GM12891 (cell line): ENCODE data around the gene SUMF1.

Experiments
- POLR2AphosphoS5 ChIP-seq: IDR thresholded peaks from 2 replicates; pipeline ENCODE4 v1.6.1; 2011; ENCODE audit warnings: low read depth, low read length, control low read depth
- TAF1 ChIP-seq: IDR thresholded peaks from 2 replicates; pipeline ENCODE4 v1.6.1; 2011; ENCODE audit warnings: low read depth, low read length, control low read depth

DNA sequence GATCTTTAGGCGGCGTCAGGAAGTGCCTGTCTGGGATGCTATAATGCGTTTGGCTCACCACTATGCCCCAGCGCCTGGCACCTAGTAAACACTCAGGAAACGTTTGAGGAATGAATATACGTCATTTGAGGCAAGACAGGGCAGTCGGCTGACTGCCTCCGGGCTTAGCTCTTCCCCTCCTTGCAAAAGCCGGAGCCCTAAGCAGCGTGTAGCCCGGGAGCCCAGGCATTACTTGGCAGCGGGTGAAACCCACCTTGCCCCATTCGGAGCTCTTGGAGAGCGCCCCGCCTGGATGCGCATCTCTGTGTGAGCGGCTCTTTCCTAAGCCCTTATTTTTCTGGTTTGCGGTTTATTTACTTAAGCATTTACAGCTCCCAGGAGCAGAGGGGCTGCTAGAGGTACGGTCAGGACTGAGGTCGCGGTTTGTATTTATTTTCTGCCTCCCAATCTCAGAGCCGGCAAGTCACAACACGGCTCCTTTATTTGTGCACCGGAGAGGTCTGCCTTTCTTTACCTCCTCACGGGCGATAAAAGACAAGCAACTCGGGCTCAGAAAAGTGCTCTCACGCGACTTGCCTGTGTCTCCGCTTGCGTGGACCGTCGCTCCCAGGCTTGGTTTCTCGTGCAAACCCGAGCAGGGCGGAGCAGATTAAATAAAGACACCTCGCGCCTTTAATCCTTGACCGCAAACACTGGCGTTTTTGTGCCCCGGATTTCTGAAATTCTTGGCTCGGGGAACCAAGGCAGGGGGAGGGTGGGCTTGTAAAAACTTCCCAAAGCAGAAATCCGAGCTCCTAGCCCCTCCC is 25.3 kb upstream of the SUMF1 start:
- TF ChIP-seq POLR2AphosphoS5 (no peak), TAF1 (no peak)
